Suprapubic skin (tissue), 4 donors: ENCODE data around the gene LRRC8C.

ENCODE experiments used
- EP300 ChIP-seq: sonication (generic); formaldehyde crosslinking; IDR thresholded peaks from one replicate; pipeline ENCODE4 v1.6.1; 2017; ENCODE audit warnings: antibody characterized with exemption
- POLR2A ChIP-seq, 2 donors: fragments of 450-650 bp; IDR thresholded peaks; one replicate each; pipeline ENCODE4 v1.6.1; 2017; ENCODE audit warnings: antibody characterized with exemption in 2 of 2, mild to moderate bottlenecking in 2 of 2, moderate library complexity in 2 of 2
- POLR2AphosphoS5 ChIP-seq, 3 donors: sonication (generic); formaldehyde crosslinking; IDR thresholded peaks; one replicate each; pipeline ENCODE4 v1.6.1; 2017; ENCODE audit warnings: antibody characterized with exemption in 3 of 3
- TF ChIP-seq, protein P1 (sequence below), 2 donors: fragments of 200-600 bp in 1 of 2; fragments of 450-650 bp in 1 of 2; sonication (generic) in 1 of 2; IDR thresholded peaks; one replicate each; pipeline ENCODE4 v1.5.1; 2016 to 2019; ENCODE audit warnings: antibody characterized with exemption in 2 of 2, mild to moderate bottlenecking in 1 of 2, moderate library complexity in 1 of 2

DNA sequence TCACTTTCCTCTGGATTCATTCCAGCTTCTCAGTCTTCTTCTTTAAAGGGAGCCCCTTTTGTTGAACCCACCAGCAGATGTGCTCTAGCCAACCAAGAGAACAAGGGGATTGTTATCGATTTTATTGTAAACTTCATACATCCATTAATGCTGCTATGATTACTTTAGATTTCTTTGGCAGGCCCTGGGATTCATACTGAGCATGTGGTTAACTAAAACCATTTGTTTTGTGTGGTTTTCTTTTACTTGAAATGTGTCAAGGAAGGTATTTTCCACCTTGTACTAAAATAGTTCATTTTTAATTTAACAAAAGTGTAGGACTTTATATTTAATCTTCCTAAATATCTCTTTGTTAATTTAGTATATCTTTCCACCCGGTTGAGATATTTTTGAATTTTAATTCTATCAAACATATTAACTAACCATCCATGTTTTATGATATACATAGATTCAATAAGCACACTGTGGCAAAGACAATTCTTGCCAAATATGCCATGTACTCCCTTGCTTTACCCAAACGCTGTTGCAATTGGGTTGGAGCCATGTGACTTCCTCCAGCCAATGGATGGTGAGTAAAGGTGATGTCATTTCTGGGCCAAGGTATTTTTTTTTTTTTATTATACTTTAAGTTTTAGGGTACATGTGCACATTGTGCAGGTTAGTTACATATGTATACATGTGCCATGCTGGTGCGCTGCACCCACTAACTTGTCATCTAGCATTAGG lies 113.7 kb downstream of the LRRC8C start:
- TF ChIP-seq, protein P1, sequence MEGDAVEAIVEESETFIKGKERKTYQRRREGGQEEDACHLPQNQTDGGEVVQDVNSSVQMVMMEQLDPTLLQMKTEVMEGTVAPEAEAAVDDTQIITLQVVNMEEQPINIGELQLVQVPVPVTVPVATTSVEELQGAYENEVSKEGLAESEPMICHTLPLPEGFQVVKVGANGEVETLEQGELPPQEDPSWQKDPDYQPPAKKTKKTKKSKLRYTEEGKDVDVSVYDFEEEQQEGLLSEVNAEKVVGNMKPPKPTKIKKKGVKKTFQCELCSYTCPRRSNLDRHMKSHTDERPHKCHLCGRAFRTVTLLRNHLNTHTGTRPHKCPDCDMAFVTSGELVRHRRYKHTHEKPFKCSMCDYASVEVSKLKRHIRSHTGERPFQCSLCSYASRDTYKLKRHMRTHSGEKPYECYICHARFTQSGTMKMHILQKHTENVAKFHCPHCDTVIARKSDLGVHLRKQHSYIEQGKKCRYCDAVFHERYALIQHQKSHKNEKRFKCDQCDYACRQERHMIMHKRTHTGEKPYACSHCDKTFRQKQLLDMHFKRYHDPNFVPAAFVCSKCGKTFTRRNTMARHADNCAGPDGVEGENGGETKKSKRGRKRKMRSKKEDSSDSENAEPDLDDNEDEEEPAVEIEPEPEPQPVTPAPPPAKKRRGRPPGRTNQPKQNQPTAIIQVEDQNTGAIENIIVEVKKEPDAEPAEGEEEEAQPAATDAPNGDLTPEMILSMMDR (IDR thresholded peaks at IDR 0.05) = no peak
- TF ChIP-seq POLR2AphosphoS5 (IDR thresholded peaks at IDR 0.05) (no peak), POLR2A (IDR thresholded peaks at IDR 0.05) (no peak), EP300 (no peak)
